Uterus (tissue), 4 donors: ENCODE data around the gene FAM236B. TPM values are rescaled to one million over a fixed set of nuclear protein-coding genes. Genes with fewer than 3 reads are reported as not detected.
"Not testable (repeated sequence)": the region's sequence is repeated elsewhere in the genome, so short reads cannot be mapped to it uniquely, and the experiment has no call there.

Experiments
- DNase-seq, 2 donors: peaks; one replicate each; pipeline ENCODE4 v3.0.0-alpha.2; 2019 to 2020
- H3K27ac ChIP-seq, 2 donors: fragments of 200-600 bp; sonication (generic); 1 replicate in 1 of 2; 2 replicates in 1 of 2; pipeline ENCODE4 v1.5.1; 2016 to 2018
- H3K27me3 ChIP-seq, 2 donors: fragments of 200-600 bp; sonication (generic); one replicate each; pipeline ENCODE4 v1.5.1; 2018 to 2019; ENCODE audit warnings: control low read depth in 1 of 2
- H3K36me3 ChIP-seq, 2 donors: fragments of 200-600 bp; sonication (generic); one replicate each; pipeline ENCODE4 v1.5.1; 2019; ENCODE audit warnings: control low read depth in 1 of 2
- H3K4me1 ChIP-seq, 2 donors: fragments of 200-600 bp; sonication (generic); one replicate each; pipeline ENCODE4 v1.5.1; 2018 to 2019; ENCODE audit warnings: control low read depth in 1 of 2
- H3K4me3 ChIP-seq, 2 donors: fragments of 200-600 bp; sonication (generic); 1 replicate in 1 of 2; 2 replicates in 1 of 2; pipeline ENCODE4 v1.5.1; 2018 to 2019; ENCODE audit warnings: mild to moderate bottlenecking in 1 of 2
- H3K9me3 ChIP-seq, 2 donors: fragments of 200-600 bp; sonication (generic); one replicate each; pipeline ENCODE4 v1.5.1; 2019; ENCODE audit warnings: control low read depth in 1 of 2
- POLR2A ChIP-seq, 2 donors: fragments of 450-650 bp; IDR thresholded peaks; one replicate each; pipeline ENCODE4 v1.6.1; 2016; ENCODE audit warnings: antibody characterized with exemption in 2 of 2, mild to moderate bottlenecking in 1 of 2, moderate library complexity in 1 of 2
- intact Hi-C: fragments of 100-400 bp; cut with DNase I; formaldehyde crosslinking; loops from one replicate; pipeline ENCODE4 v1.15.1; 2023; ENCODE audit warnings: low total_unique reads
- small RNA-seq: library from RNA; depleted of rRNA; stranded (forward); fragments of <200 nt; gene quantifications from one replicate; pipeline ENCODE3, GENCODE V24; 2016
- total RNA-seq, 4 donors: library from RNA; depleted of rRNA in 3 of 4; stranded (reverse); fragments of >200 nt in 3 of 4; gene quantifications; one replicate each; pipeline versions ENCODE4 v1.1.0 to v1.2.4, GENCODE V29; 2014 to 2023
- TF ChIP-seq, protein P1 (sequence below), 4 experiments: fragments of 200-600 bp in 2 of 4; fragments of 450-650 bp in 2 of 4; sonication (generic) in 2 of 4; IDR thresholded peaks; one replicate each; pipeline ENCODE4 v1.5.1; 2016 to 2019; ENCODE audit warnings: antibody characterized with exemption in 4 of 4, mild to moderate bottlenecking in 2 of 4, moderate library complexity in 1 of 4
- donor health status: DM: yes; HTN: yes; CAD: no.

The FAM236B gene
- total RNA-seq, 4 donors from 2014 or later = not detected

DNA sequence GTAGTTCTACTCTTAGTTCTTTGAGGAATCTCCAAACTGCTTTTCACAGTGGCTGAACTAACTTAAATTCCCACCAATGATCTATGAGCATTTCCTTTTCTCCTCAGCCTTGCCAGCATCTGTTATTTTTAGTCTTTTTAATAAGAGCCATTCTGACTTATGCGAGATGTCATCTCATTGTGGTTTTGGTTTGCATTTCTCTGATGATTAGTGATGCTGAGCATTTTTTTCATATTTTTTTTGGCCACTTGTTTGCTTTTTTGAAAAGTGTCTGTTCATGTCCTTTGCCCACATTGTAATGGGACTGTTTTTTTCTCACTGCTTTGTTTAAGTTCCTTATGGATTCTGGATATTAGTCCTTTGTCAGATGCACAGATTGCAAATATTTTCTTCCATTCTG lies 46.9 kb downstream of the FAM236B start:
- intact Hi-C loops = no loop called here
- no peaks in the 10 kb centered on the region for H3K36me3 ChIP-seq
- DNase-seq = no peak

DNA sequence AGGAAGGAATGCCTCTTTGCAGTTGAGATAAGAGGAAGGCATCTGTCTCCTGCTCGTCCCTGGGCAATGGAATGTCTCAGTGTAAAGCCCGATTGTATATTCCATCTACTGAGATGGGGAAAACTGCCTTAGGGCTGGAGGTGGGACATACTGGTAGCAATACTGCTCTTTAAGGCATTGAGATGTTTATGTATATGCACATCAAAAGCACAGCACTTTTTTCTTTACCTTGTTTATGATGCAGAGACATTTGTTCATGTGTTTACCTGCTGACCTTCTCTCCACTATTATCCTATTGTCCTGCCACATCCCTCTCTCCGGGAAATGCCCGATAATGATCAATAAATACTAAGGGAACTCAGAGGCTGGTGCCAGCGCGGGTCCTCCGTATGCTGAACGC lies 48.8 kb downstream of the FAM236B start:
- H3K4me3 ChIP-seq, H3K4me1 ChIP-seq, H3K27ac ChIP-seq, H3K27me3 ChIP-seq, H3K36me3 ChIP-seq, H3K9me3 ChIP-seq, DNase-seq, intact Hi-C loops: not testable (repeated sequence)

More for the DNA sequence above, 46.9 kb downstream of the FAM236B start:
- no peak overlapping the region for H3K27ac ChIP-seq
- no peak overlapping the region for H3K4me3 ChIP-seq
- TF ChIP-seq, protein P1, sequence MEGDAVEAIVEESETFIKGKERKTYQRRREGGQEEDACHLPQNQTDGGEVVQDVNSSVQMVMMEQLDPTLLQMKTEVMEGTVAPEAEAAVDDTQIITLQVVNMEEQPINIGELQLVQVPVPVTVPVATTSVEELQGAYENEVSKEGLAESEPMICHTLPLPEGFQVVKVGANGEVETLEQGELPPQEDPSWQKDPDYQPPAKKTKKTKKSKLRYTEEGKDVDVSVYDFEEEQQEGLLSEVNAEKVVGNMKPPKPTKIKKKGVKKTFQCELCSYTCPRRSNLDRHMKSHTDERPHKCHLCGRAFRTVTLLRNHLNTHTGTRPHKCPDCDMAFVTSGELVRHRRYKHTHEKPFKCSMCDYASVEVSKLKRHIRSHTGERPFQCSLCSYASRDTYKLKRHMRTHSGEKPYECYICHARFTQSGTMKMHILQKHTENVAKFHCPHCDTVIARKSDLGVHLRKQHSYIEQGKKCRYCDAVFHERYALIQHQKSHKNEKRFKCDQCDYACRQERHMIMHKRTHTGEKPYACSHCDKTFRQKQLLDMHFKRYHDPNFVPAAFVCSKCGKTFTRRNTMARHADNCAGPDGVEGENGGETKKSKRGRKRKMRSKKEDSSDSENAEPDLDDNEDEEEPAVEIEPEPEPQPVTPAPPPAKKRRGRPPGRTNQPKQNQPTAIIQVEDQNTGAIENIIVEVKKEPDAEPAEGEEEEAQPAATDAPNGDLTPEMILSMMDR (IDR thresholded peaks at IDR 0.05) = no peak
- no peak for TF ChIP-seq POLR2A (IDR thresholded peaks at IDR 0.05)
- H3K27me3 ChIP-seq = no peaks in the 10 kb centered on the region
- H3K4me1 ChIP-seq = no peaks in the 10 kb centered on the region
- H3K9me3 ChIP-seq = no peaks in the 10 kb centered on the region

Small RNAs within 50 kb of the gene (small RNA-seq; reads per million reads assigned to genes)
- not detected for gene RNU1-112P

Other genes starting within 250 kb of the FAM236B start
- 100 to 1,000 TPM in 1 of 4 donors, 10 to 100 TPM in 3; 16.2 to 138 (median 43.1) TPM for gene HDAC8, start 209.8 kb downstream of the FAM236B start, total RNA-seq
- 1 to 10 TPM; 2.1 to 9.0 (median 5.6) TPM for gene PHKA1, start 68.4 kb downstream of the FAM236B start, total RNA-seq
- gene DMRTC1B, start 5.8 kb downstream of the FAM236B start, total RNA-seq = 1 to 10 TPM in 1 of 4 donors, under 1 TPM in 1, not detected in 2; 0.88 to 2.3 TPM
- not detected for gene FAM236D, start 25.6 kb upstream of the FAM236B start, total RNA-seq
- gene FAM236C, start 130.0 kb upstream of the FAM236B start, total RNA-seq = not detected
- gene FAM236A, start 155.5 kb upstream of the FAM236B start, total RNA-seq = not detected
- 1 to 10 TPM in 1 of 4 donors, not detected in 3; 1.4 TPM for gene DMRTC1, start 161.2 kb upstream of the FAM236B start, total RNA-seq
- under 1 TPM in 1 of 4 donors, not detected in 3; 0.28 TPM for gene PABPC1L2B, start 220.3 kb upstream of the FAM236B start, total RNA-seq